Stimulated activated naive CD4-positive, alpha-beta T cell (primary cell): ENCODE data around the gene KLHL29.

Source experiments
- DNase-seq, 6 experiments: peaks; one replicate each; lab custom pipeline; 2025; lab: John Stamatoyannopoulos, UW

KLHL29 gene

GRCh38 chr2:23632831-23633395, 247.9 kb downstream of the KLHL29 start:
- DNase-seq = no peak

- no peak for DNase-seq
These were observed 249.0 kb downstream of the KLHL29 start for GRCh38 chr2:23633966-23634365.

GRCh38 chr2:23635442-23636340, 250.7 kb downstream of the KLHL29 start:
- no peak for DNase-seq

GRCh38 chr2:23636426-23636825, 251.4 kb downstream of the KLHL29 start:
- DNase-seq = no peak

- DNase-seq = no peak
These were observed 252.2 kb downstream of the KLHL29 start for GRCh38 chr2:23637011-23637778.

- no peak for DNase-seq
These were observed 254.5 kb downstream of the KLHL29 start for GRCh38 chr2:23639406-23639982.

- DNase-seq = no peak
These were observed 255.7 kb downstream of the KLHL29 start for GRCh38 chr2:23640711-23641110.

GRCh38 chr2:23642516-23642915, 257.5 kb downstream of the KLHL29 start:
- no peak for DNase-seq

- no peak for DNase-seq
These were observed 260.3 kb downstream of the KLHL29 start for GRCh38 chr2:23645230-23645808.

GRCh38 chr2:23647563-23647962, 262.6 kb downstream of the KLHL29 start:
- no peak for DNase-seq

- DNase-seq = no peak
These were observed 264.3 kb downstream of the KLHL29 start for GRCh38 chr2:23649303-23649702.

GRCh38 chr2:23649819-23650218, 264.8 kb downstream of the KLHL29 start:
- DNase-seq = no peak

- no peak for DNase-seq
These were observed 266.5 kb downstream of the KLHL29 start for GRCh38 chr2:23651187-23652080.

- no peak for DNase-seq
These were observed 268.3 kb downstream of the KLHL29 start for GRCh38 chr2:23653326-23653725.

GRCh38 chr2:23654756-23655155, 269.8 kb downstream of the KLHL29 start:
- no peak for DNase-seq

- DNase-seq = no peak
These were observed 271.1 kb downstream of the KLHL29 start for GRCh38 chr2:23655934-23656596.

- DNase-seq = no peak
These were observed 271.6 kb downstream of the KLHL29 start for GRCh38 chr2:23656597-23656973.

GRCh38 chr2:23657371-23657770, 272.4 kb downstream of the KLHL29 start:
- no peak for DNase-seq

- DNase-seq = no peak
These were observed 273.0 kb downstream of the KLHL29 start for GRCh38 chr2:23657934-23658333.

- no peak for DNase-seq
These were observed 273.5 kb downstream of the KLHL29 start for GRCh38 chr2:23658466-23658942.
